ENCODE data around the gene YPEL2. TPM values are rescaled to one million over a fixed set of nuclear protein-coding genes. Genes with fewer than 3 reads are reported as not detected.

Gene YPEL2
- total and polyA plus RNA-seq, 4 donors = 7.8 to 47.0 (median 11.4) TPM

DNA sequence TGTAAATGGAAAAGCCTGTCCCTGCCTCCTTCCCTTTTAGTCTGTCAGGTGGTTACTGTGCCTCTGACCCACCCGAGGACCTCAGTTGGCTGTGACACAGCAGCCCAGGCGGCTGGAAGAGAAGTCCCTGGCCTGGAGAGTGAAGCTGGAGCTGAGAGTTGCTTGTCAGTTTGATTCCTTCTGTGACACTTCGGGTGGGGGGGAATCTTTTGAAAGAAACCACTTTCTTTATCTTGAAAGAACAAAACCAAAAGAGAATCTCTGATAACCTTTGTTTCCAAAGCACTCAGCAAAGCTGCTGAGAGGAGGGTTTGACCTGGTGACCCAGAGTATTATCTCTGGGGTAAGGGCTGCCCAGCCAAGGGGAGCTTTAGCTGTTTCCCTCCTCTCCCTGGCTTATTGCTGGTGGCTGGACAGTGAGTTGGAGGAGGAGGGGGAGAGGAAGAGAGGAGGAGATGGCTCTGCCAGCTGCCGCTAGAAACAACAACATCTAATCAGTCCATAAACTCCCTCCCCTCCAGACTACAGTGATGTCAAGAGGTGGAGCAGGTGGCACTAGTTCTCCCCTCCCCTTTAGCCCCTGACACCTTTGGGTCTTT, 34.0 kb downstream of the YPEL2 start:
- no peak for TF ChIP-seq CTCF (IDR thresholded peaks at IDR 0.05; ENCODE audit: control extremely low read depth, extremely low read depth)
- no peak for ATAC-seq (ENCODE audit: insufficient read depth, low FRiP score)
- H3K4me1 ChIP-seq (ENCODE audit: control insufficient read depth in 5 of 5, insufficient read depth in 5 of 5, low read length in 5 of 5) = peaks cover 31 to 66% (median 37%) of the 10 kb centered on the region in 5 donors
- H3K9ac ChIP-seq (ENCODE audit: insufficient read depth in 1 of 2, low read length in 2 of 2) = peak overlapping the region in 1 of 2 donors; percentile 40
- H3K4me3 ChIP-seq = no peak overlapping the region
- peak in 2 of 3 donors; percentile 37 to 49 for DNase-seq
- H3K27me3 ChIP-seq (ENCODE audit: control insufficient read depth in 3 of 3, insufficient read depth in 3 of 3, low read length in 2 of 3) = no peaks in the 10 kb centered on the region
- WGBS, 2 donors = 17 to 20% methylated on average over 4 of the region's 4 CpGs
- H3K36me3 ChIP-seq (ENCODE audit: control insufficient read depth in 4 of 4, insufficient read depth in 4 of 4, low read length in 4 of 4) = no peaks in the 10 kb centered on the region
- peak overlapping the region; percentile 83 to 93 for H3K27ac ChIP-seq (ENCODE audit: low read depth in 1 of 2, low read length in 1 of 2)
- no peaks in the 10 kb centered on the region for H3K9me3 ChIP-seq (ENCODE audit: control insufficient read depth in 4 of 4, insufficient read depth in 3 of 4, low read length in 3 of 4)

DNA sequence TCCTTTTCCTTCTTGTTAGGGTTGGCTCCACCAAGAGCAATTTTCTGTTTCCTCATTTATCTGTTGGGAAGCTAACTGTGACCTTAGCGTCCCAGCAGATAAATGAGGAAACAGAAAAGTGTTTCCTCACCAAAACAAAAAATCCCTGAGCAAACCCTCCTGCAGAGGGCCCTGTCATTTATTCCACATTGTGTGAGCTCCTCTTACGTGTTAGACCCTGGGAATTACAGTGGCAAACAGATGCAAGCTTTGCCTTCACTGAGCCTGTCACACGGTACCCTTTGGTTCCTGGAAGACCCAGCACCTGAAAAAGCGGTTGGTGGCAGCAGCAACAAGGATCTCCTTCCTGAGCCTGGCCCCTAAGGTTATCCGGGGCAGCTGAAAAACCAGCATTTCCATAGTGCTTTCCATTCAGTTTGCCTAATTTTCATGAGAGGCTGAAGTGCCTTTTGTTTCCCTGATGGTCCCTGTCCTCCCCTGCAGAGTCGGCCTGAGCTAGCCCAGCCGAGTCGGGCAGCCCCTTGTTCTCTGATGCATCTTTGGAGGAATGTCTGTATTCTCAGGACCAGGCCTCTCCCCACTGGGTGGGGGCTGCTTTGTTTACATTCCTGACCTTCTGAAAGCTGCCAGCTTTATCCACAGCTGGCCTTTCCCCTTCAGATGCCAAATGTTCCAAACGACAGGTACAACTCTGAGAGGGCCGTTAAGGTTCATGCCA, 34.7 kb downstream of the YPEL2 start:
- 38 to 41% methylated on average over 10 of the region's 10 CpGs for WGBS, 2 donors
- peaks cover 35 to 70% (median 44%) of the 10 kb centered on the region in 5 donors for H3K4me1 ChIP-seq (ENCODE audit: control insufficient read depth in 5 of 5, insufficient read depth in 5 of 5, low read length in 5 of 5)
- DNase-seq (peak; percentile 38 to 46 (median 43)), ATAC-seq (ENCODE audit: insufficient read depth, low FRiP score) (no peak)
- H3K9me3 ChIP-seq (ENCODE audit: control insufficient read depth in 4 of 4, insufficient read depth in 3 of 4, low read length in 3 of 4) = no peaks in the 10 kb centered on the region
- no peak for TF ChIP-seq CTCF (IDR thresholded peaks at IDR 0.05; ENCODE audit: control extremely low read depth, extremely low read depth)
- no peaks in the 10 kb centered on the region for H3K36me3 ChIP-seq (ENCODE audit: control insufficient read depth in 4 of 4, insufficient read depth in 4 of 4, low read length in 4 of 4)
- peak overlapping the region in 1 of 2 donors; percentile 66 for H3K9ac ChIP-seq (ENCODE audit: insufficient read depth in 1 of 2, low read length in 2 of 2)
- no peaks in the 10 kb centered on the region for H3K27me3 ChIP-seq (ENCODE audit: control insufficient read depth in 3 of 3, insufficient read depth in 3 of 3, low read length in 2 of 3)
- H3K4me3 ChIP-seq = no peak overlapping the region
- H3K27ac ChIP-seq (ENCODE audit: low read depth in 1 of 2, low read length in 1 of 2) = peak overlapping the region; percentile 83 to 93

DNA sequence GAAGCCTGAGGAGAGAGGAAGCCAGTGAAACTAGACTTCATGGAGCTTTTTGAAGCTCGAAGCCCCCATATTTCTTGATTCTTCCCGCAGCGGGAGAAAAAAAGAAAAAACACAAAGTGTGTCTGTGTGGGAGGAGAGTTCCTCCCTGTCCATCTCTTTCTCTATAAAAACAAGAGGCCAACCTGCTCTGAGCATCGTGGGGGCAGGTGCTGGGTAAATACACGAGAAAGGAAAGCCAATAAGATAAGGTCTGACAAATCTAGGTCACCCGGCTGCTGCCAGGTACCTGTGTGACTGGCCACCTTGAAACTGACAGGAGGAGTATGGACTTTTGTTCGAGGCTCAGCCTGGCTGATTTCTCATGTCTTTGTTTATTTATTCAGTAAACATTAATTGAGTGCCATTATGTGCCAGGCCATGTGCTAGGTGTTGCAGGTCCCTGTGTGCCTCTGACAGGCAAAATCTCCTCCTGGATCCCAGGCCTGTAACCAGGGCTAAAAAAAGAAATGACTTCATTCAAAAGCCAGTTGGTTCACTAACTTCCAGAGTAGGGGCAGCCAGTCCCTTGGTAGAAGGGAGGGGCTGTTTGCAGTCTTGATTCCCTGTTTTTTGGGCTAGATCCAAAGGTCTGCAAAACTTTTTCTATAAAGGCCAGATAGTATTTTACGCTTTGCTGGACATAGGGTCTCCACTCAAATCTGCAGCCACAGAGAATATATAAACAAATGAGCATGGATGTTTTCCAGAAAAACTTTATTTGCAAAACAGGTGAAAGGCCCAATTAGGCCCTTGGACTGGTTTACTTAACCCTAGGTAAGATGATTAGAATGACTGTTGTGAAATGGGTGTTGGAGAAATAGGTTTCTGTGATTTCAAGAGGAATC, 35.6 kb downstream of the YPEL2 start:
- peaks cover 37 to 70% (median 53%) of the 10 kb centered on the region in 5 donors for H3K4me1 ChIP-seq (ENCODE audit: control insufficient read depth in 5 of 5, insufficient read depth in 5 of 5, low read length in 5 of 5)
- whole genome bisulfite sequencing, 2 donors = 41 to 71% methylated on average over 8 of the region's 8 CpGs
- H3K27ac ChIP-seq (ENCODE audit: low read depth in 1 of 2, low read length in 1 of 2) = peak overlapping the region; percentile 83 to 93
- no peaks in the 10 kb centered on the region for H3K27me3 ChIP-seq (ENCODE audit: control insufficient read depth in 3 of 3, insufficient read depth in 3 of 3, low read length in 2 of 3)
- H3K9me3 ChIP-seq (ENCODE audit: control insufficient read depth in 4 of 4, insufficient read depth in 3 of 4, low read length in 3 of 4) = no peaks in the 10 kb centered on the region
- no peak overlapping the region for H3K4me3 ChIP-seq
- peak overlapping the region in 1 of 2 donors; percentile 66 for H3K9ac ChIP-seq (ENCODE audit: insufficient read depth in 1 of 2, low read length in 2 of 2)
- no peak for TF ChIP-seq CTCF (IDR thresholded peaks at IDR 0.05; ENCODE audit: control extremely low read depth, extremely low read depth)
- DNase-seq (peak; percentile 68 to 87 (median 80)), ATAC-seq (ENCODE audit: insufficient read depth, low FRiP score) (peak; percentile 25)
- no peaks in the 10 kb centered on the region for H3K36me3 ChIP-seq (ENCODE audit: control insufficient read depth in 4 of 4, insufficient read depth in 4 of 4, low read length in 4 of 4)

All from lung (tissue), 12 donors.